IPS-18a (cell line): Measurements from ENCODE around the gene GBX1.

ENCODE experiments used
- H3K27ac ChIP-seq: one replicate; pipeline ENCODE4 v1.5.1; 2013; ENCODE audit warnings: low read length
- H3K27me3 ChIP-seq: one replicate; pipeline ENCODE4 v1.6.1; 2013; ENCODE audit warnings: mild to moderate bottlenecking, low read length; ENCODE audit not compliant: control insufficient read depth, insufficient read depth
- H3K36me3 ChIP-seq: one replicate; pipeline ENCODE4 v1.6.1; 2013; ENCODE audit warnings: low read depth, low read length; ENCODE audit not compliant: control insufficient read depth
- H3K4me1 ChIP-seq: one replicate; pipeline ENCODE4 v1.6.1; 2013; ENCODE audit warnings: low read depth, low read length; ENCODE audit not compliant: control insufficient read depth
- H3K4me3 ChIP-seq: one replicate; pipeline ENCODE4 v1.5.1; 2013; ENCODE audit warnings: low read length
- H3K9ac ChIP-seq: one replicate; pipeline ENCODE4 v1.6.1; 2013; ENCODE audit warnings: mild to moderate bottlenecking, low read length, moderate library complexity
- H3K9me3 ChIP-seq: one replicate; pipeline ENCODE4 v1.6.1; 2013; ENCODE audit warnings: low read depth, low read length; ENCODE audit not compliant: control insufficient read depth

Gene GBX1

GRCh38 chr7:151134743-151135524, 32.6 kb downstream of the GBX1 start:
- Histone ChIP-seq H3K9me3 (no peaks in the 10 kb centered on the region), H3K27ac (no peak overlapping the region), H3K36me3 (peaks cover 8% of the 10 kb centered on the region), H3K27me3 (no peaks in the 10 kb centered on the region), H3K4me1 (peaks cover 9% of the 10 kb centered on the region), H3K9ac (no peak overlapping the region), H3K4me3 (no peak overlapping the region)

DNA sequence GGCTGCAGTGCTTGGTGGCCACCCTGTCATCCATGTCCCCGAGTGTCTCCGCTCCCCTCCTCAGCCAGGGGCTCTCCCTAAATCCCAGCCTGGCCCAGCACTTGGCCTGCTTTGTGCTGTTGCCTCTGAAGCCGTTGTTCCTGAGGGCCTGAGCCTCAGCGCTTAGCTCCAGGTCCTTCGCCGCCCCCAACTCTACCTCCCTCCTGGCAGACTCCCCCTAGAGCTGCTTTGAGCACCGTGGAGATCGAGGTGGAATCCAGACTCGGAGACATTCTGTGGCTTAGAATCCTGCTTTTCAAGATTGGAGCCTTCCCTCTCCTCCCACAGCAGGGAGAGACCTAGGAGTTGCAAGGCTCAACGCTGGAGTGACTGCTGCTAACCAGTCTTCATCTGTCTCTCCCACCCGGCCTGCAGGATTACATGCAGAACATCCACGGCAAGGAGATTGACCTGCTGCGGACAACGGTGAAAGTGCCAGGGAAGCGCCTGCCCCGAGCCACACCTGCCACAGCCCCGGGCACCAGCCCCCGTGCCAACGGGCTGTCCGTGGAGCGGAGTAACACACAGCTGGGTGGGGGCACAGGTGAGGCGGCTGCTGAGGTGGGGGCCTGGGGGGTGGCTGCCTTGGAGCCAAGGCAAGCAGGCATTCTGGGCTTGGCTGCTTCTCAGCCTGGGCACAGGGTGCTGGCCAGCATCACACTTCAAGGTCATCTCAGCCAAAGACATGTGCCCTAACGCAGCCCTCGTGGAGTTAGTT, 33.3 kb downstream of the GBX1 start:
- Histone ChIP-seq H3K9me3 (no peaks in the 10 kb centered on the region), H3K27ac (no peak overlapping the region), H3K36me3 (peaks cover 8% of the 10 kb centered on the region), H3K4me3 (no peak overlapping the region), H3K9ac (no peak overlapping the region), H3K27me3 (no peaks in the 10 kb centered on the region), H3K4me1 (peaks cover 9% of the 10 kb centered on the region)

DNA sequence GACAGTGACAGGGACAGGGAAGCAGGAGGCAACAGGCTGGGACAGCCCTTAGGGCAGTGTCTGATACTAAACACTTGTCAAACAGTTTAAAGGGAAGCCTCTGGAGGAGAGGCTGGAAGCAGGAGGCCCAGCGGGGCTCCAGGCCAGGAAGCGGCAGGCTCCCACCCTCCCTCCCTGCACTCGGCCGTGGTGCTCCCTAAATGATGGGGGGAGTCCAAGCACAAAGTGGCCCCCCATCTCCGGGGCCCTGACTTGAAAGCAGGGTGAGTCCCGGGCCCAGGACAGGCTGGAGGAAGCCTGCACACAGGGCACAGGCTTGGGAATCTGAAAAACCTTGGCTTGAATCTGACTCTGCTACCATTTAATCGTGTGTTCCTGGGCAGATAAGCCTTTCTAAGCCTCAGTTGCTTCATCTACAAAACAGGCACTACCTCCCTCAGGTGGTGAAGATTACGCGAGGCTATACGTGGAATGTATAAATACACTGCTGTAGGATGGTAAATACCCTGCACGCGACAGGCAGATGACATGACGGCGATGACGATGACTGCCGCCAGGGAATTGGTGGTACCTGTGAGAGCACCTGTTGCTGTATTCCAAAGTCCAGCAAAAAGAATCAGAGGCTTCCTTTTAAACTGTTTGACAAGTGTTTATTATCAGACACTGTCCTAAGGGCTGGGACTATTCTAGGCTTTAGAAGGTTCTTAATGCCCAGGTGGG, 34.1 kb downstream of the GBX1 start:
- Histone ChIP-seq H3K27ac (no peak overlapping the region), H3K27me3 (no peaks in the 10 kb centered on the region), H3K9me3 (no peaks in the 10 kb centered on the region), H3K9ac (no peak overlapping the region), H3K4me1 (peaks cover 4% of the 10 kb centered on the region), H3K4me3 (no peak overlapping the region), H3K36me3 (peaks cover 8% of the 10 kb centered on the region)

GRCh38 chr7:151132461-151133205, 34.9 kb downstream of the GBX1 start:
- Histone ChIP-seq H3K27me3 (no peaks in the 10 kb centered on the region), H3K9ac (no peak overlapping the region), H3K9me3 (no peaks in the 10 kb centered on the region), H3K4me1 (no peaks in the 10 kb centered on the region), H3K36me3 (peaks cover 8% of the 10 kb centered on the region), H3K27ac (no peak overlapping the region), H3K4me3 (no peak overlapping the region)

- H3K36me3 ChIP-seq: peaks cover 8% of the 10 kb centered on the region
- peaks cover 5% of the 10 kb centered on the region for H3K27me3 ChIP-seq
- H3K4me3 ChIP-seq: no peak overlapping the region
- H3K9me3 ChIP-seq: no peaks in the 10 kb centered on the region
- no peak overlapping the region for H3K27ac ChIP-seq
- peaks cover 2% of the 10 kb centered on the region for H3K4me1 ChIP-seq
- no peak overlapping the region for H3K9ac ChIP-seq
Measured at GRCh38 chr7:151131592-151132293, 35.8 kb downstream of the GBX1 start.

DNA sequence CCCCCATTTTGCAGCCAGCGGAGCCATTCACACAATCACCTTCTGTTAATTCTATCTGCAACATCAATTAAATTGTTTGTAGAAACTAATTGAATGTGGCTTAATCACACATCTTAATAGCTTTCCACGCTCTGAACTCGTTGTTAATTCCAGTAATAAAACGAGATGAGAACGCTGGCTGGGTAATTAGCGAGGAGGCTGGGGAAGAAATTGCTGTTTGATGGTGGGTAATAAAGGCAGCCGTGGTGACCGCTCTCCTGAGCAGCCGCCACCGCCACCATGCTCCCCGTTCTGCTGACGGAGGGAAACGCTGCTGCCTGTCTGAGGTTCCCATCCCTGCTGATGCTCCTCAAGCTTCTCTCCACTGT, 36.3 kb downstream of the GBX1 start:
- Histone ChIP-seq H3K4me1 (peaks cover 3% of the 10 kb centered on the region), H3K27ac (no peak overlapping the region), H3K27me3 (peaks cover 7% of the 10 kb centered on the region), H3K4me3 (no peak overlapping the region), H3K9ac (no peak overlapping the region), H3K9me3 (no peaks in the 10 kb centered on the region), H3K36me3 (peaks cover 8% of the 10 kb centered on the region)

DNA sequence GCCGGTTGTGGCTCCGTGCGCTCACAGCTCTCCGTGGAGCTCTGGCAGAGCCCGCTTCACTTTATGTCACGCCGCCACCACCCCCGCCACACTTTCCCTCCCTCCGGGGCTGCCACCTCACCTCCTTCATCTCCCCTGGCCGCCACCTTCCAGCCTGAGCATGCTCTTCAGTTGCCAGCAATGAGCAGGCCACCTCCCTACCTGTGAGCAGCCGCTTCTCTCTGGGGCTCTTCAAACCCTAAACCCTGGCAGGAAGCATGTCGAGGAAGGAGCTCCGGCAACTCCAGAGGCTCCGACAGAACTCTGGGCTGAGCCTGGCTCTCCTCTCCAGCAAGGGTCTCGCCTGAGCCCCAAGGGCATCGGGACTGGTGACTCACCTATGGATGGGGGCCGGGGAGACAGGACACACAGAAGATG, 36.7 kb downstream of the GBX1 start:
- H3K9ac ChIP-seq: no peak overlapping the region
- peaks cover 3% of the 10 kb centered on the region for H3K4me1 ChIP-seq
- H3K27me3 ChIP-seq: peaks cover 7% of the 10 kb centered on the region
- no peak overlapping the region for H3K27ac ChIP-seq
- no peak overlapping the region for H3K4me3 ChIP-seq
- H3K36me3 ChIP-seq: peaks cover 7% of the 10 kb centered on the region
- no peaks in the 10 kb centered on the region for H3K9me3 ChIP-seq

DNA sequence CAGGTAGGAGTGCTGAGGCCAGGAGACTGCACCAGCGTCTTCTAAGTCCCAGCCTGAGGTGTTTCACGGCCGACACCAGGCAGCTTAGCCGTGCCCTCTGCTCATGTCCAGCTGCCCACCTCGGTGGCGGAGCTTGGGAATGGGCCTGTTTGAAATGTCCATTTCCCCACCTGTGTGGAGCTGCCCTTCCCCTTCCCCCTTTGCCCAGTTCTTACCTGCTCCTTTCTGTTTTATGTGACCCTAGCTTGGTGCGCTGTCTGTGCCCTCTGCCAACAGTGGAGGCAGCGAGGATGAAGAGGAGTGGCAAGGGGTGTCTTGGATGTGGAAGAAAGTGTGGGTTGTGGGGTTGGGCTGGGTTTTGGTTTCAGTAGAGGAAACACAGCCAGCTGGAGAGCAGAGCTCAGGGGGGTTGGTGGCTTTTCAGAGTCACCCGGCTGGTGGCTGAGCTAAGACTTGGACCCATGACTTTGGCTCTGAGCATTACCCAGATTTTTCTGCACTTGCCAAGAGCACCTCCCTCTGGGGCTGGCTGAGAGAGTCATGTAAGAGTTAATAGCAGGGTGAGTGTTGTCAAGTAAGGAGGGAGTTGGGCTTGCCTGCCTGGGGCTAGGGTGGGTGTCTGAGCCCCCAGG, 37.4 kb downstream of the GBX1 start:
- H3K4me1 ChIP-seq: peaks cover 5% of the 10 kb centered on the region
- H3K4me3 ChIP-seq: no peak overlapping the region
- no peak overlapping the region for H3K9ac ChIP-seq
- peaks cover 9% of the 10 kb centered on the region for H3K27me3 ChIP-seq
- no peaks in the 10 kb centered on the region for H3K9me3 ChIP-seq
- no peak overlapping the region for H3K27ac ChIP-seq
- no peaks in the 10 kb centered on the region for H3K36me3 ChIP-seq

GRCh38 chr7:151129117-151129959, 38.2 kb downstream of the GBX1 start:
- H3K27ac ChIP-seq: no peak overlapping the region
- no peaks in the 10 kb centered on the region for H3K9me3 ChIP-seq
- no peak overlapping the region for H3K4me3 ChIP-seq
- peaks cover 7% of the 10 kb centered on the region for H3K4me1 ChIP-seq
- no peaks in the 10 kb centered on the region for H3K36me3 ChIP-seq
- H3K27me3 ChIP-seq: peaks cover 16% of the 10 kb centered on the region
- no peak overlapping the region for H3K9ac ChIP-seq

DNA sequence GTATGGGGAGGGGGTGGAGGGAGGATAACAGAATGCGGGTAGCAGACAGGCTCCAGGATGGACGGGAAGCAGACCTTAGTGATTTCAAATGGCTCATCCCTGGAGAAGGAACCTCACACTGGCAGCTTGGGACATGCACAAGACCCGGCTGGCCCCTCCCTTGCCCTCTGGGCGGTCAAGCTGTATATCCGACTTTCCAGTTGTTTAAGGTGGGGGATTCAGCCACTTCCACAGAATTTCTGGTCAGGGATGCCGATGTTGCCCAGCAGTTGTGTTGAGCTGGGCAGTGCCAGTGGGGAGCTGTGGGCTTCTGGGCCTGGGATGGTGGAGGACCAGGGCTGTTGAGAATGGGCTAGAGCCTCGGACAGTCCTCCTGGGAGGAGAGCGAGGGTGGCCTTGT, 38.8 kb downstream of the GBX1 start:
- Histone ChIP-seq H3K27me3 (peaks cover 20% of the 10 kb centered on the region), H3K27ac (no peak overlapping the region), H3K9ac (no peak overlapping the region), H3K4me1 (peaks cover 7% of the 10 kb centered on the region), H3K9me3 (no peaks in the 10 kb centered on the region), H3K36me3 (no peaks in the 10 kb centered on the region), H3K4me3 (no peak overlapping the region)
